GM12872 (cell line): Measurements from ENCODE around the gene ALG11.

Source experiments
- CTCF ChIP-seq: IDR thresholded peaks from 3 replicates; pipeline ENCODE4 v1.5.1; 2011; ENCODE audit warnings: low read depth, mild to moderate bottlenecking, low read length, moderate library complexity; ENCODE audit not compliant: insufficient read depth

The ALG11 gene

GRCh38 chr13:51976423-51976822, 35.8 kb upstream of the ALG11 start:
- TF ChIP-seq CTCF: no peak

GRCh38 chr13:51976890-51977289, 35.3 kb upstream of the ALG11 start:
- no peak for TF ChIP-seq CTCF

- TF ChIP-seq CTCF: no peak
Observed at GRCh38 chr13:51977625-51978024, 34.6 kb upstream of the ALG11 start.

GRCh38 chr13:51978796-51979556, 33.2 kb upstream of the ALG11 start:
- no peak for TF ChIP-seq CTCF

DNA sequence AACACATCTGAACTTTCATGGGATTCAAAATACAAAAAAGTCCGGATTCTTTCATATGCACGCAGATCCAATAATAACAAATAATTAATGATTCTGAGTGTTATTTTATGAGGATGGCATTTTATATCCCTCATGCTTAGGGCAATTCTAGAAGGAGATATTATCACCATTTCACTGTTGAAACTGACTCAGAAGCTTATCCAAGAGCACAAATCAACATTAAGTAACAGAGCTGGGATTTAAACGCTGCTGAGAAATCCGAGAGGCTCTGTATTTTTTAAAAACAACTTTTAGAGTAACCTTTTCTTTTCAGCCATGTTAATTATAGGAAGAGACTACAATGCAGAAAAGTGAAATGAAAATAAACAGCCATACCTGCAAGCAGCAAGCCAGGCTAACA, 31.3 kb upstream of the ALG11 start:
- TF ChIP-seq CTCF: no peak

- no peak for TF ChIP-seq CTCF
Observed at GRCh38 chr13:51981355-51981754, 30.8 kb upstream of the ALG11 start.

- TF ChIP-seq CTCF: no peak
Observed at GRCh38 chr13:51988988-51989618, 23.1 kb upstream of the ALG11 start.
